ENCODE measurements around the gene RSU1.

The RSU1 gene

GRCh38 chr10:16735671-16736070, 81.6 kb downstream of the RSU1 start:
- DNase-seq (ENCODE audit: extremely low spot score): no peak
- ChIA-PET POLR2A (no interaction called here), CTCF (no interaction called here)
- no peak for TF ChIP-seq CTCF (IDR thresholded peaks at IDR 0.05; ENCODE audit: control extremely low read depth, extremely low read depth, low read depth, missing control alignments)

GRCh38 chr10:16732376-16732775, 84.8 kb downstream of the RSU1 start:
- DNase-seq (ENCODE audit: extremely low spot score): no peak
- ChIA-PET CTCF (interaction anchor here (1.6 to 3.8 kb wide), 4 partner anchors 9 to 46 kb away, joined by 6 to 19 read pairs (median 8); no protein-coding TSS in a partner anchor), POLR2A (no interaction called here)
- TF ChIP-seq CTCF (IDR thresholded peaks at IDR 0.05; ENCODE audit: control extremely low read depth, extremely low read depth, low read depth, missing control alignments): no peak

DNA sequence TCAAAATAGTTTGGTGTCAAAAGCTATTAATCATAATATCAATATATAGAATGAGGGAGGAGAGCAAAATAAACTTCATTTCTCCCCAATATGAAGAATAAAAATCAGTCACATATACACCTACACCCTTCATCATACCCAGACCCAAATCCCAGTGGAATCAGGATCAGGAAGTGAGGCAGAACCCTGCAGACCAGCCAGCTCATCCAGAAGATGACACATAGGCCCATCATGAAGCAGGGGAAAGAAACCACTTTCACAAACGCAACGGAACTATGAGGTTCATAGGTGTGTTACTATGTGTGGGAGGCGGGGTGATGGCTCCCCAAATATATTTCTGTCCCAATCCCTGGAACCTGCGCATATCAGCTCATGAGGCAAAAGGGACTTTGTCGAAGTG, 89.0 kb downstream of the RSU1 start:
- DNase-seq (ENCODE audit: extremely low spot score): no peak
- POLR2A ChIA-PET: no interaction called here
- no peak for TF ChIP-seq CTCF (IDR thresholded peaks at IDR 0.05; ENCODE audit: control extremely low read depth, extremely low read depth, low read depth, missing control alignments)
- CTCF ChIA-PET: no interaction called here

GRCh38 chr10:16727666-16728065, 89.6 kb downstream of the RSU1 start:
- POLR2A ChIA-PET: no interaction called here
- CTCF ChIA-PET: no interaction called here
- TF ChIP-seq CTCF (IDR thresholded peaks at IDR 0.05; ENCODE audit: control extremely low read depth, extremely low read depth, low read depth, missing control alignments): no peak
- DNase-seq (ENCODE audit: extremely low spot score): no peak

GRCh38 chr10:16724509-16724908, 92.7 kb downstream of the RSU1 start:
- no peak for DNase-seq (ENCODE audit: extremely low spot score)
- POLR2A ChIA-PET: no interaction called here
- CTCF ChIA-PET: no interaction called here
- no peak for TF ChIP-seq CTCF (IDR thresholded peaks at IDR 0.05; ENCODE audit: control extremely low read depth, extremely low read depth, low read depth, missing control alignments)

- CTCF ChIA-PET: interaction anchor here (1.0 to 3.8 kb wide), 2 partner anchors 11 to 32 kb away, joined by 3 to 19 read pairs; no protein-coding TSS in a partner anchor
- DNase-seq (ENCODE audit: extremely low spot score): no peak
- TF ChIP-seq CTCF (IDR thresholded peaks at IDR 0.05; ENCODE audit: control extremely low read depth, extremely low read depth, low read depth, missing control alignments): no peak
- POLR2A ChIA-PET: no interaction called here
Observed at GRCh38 chr10:16720812-16721211, 96.4 kb downstream of the RSU1 start.
